Measurements from ENCODE around the gene TFDP1. TPM values are rescaled to one million over a fixed set of nuclear protein-coding genes. Genes with fewer than 3 reads are reported as not detected.
A peak's percentile ranks its signal among the peaks of the same experiment; 100 is the strongest.
"Not testable (repeated sequence)": the region's sequence is repeated elsewhere in the genome, so short reads cannot be mapped to it uniquely, and the experiment has no call there.

The TFDP1 gene
- total RNA-seq, 1 experiment from 2014 or later, result 39.4 TPM

DNA sequence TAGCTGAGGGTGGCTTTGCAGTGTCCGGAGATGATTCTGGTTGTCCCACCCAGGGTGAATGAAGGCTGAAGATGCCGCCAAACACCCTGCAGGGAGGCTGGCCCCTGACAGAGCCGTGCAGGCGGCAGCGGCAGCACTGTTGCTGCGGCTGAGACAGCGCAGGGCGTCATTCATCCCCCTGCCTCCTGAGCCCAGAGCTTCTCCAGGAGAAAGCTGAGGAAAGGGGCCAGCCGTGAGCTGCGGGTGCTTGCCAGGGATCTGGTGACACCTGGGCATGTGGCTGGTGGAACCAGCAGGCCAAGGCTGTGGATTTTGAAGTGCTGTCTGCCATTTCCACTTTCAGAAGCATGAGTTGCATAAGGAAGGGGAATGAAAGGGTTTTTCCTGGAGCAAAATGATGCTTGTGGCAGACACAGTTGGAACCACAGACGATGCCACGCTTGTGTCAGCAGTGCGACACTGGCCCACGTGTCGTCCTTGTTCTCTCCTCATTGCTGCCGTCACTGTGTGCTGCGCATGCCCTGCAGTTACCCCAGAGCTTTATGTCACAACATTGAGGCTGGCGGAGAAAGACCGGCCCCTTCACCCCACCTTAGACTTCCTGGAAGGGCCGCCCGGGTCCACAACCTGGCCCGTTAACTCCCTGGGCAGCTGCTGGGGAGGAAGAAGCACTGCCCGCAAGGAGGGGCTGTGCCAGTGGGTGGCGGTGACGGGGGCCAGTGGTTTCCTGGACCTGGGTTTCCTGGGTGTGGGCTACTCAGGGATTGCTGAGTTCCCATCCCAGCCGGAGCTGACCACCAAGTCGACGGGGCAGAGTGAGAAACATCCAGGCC is 22.7 kb downstream of the TFDP1 start:
- in situ Hi-C loops (cut with HindIII; ENCODE audit: low sequenced_read_pairs), result no loop called here
- DNase-seq (ENCODE audit: low spot score), result peak; percentile 75

DNA sequence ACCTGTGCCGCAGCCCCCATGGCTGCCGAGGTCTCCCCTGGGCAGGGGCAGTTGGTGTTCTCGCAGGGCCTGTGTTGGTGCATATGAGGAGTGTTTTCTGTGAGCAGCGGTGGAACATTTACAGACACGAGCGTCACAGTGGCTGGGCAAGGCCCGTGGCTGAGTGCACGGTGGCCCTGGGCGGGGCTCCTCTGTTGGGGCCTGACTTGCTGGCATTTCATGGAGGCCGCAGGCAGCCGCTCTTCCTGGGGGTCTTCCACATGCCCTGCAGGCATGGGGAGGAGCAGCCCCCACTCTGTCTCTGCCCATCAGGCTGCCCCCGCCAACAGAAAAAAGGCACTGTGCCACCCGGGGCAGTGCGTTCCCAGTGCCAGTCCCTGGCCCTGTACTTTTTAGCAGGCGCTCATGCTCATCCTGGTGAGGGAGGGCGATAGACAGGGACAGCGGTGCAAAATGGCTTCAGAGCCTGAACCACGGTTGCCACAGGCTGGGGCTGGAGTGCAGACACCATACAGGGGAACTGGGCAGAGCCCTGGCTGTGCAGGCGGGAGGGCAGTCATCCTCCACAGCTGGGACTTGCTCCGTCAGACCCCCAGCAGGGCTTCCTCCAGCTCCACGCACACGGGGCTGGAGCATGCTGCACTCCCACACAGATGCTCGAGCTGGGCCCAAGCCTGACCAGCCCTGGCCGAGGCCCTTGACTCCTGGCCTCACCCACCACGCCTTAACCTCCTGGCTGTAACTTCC is 23.5 kb downstream of the TFDP1 start:
- no peak for DNase-seq (ENCODE audit: low spot score)
- in situ Hi-C loops (cut with HindIII; ENCODE audit: low sequenced_read_pairs), result no loop called here

DNA sequence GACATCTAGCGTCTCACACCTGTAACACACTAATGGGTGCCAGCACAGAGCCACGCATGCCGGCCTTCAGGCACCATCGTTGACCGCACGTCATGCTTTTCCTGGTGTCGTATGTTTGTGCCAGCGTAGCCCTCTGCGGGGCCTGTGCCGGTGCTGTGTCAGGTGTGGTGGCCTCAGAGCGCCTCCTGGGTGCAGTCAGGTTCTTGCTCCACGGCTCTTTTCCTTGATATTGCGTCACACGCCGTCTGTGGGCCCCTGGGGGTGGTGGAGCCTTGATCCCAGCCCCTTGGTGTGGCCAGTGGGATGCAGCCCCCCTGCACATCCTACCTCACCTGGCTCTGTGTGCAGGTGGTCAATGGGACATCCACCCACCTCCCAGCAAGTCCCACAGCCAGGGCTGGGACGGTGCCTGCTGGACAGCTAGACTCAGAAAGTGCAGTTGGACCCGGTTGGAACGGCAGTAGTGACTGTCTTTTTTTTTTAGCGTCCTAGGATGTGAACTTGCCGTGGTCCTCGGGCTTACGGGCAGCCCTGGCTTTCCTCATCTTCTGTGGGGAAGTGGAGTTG is 24.5 kb downstream of the TFDP1 start:
- DNase-seq (ENCODE audit: low spot score), result no peak
- in situ Hi-C loops (cut with HindIII; ENCODE audit: low sequenced_read_pairs), result no loop called here

DNA sequence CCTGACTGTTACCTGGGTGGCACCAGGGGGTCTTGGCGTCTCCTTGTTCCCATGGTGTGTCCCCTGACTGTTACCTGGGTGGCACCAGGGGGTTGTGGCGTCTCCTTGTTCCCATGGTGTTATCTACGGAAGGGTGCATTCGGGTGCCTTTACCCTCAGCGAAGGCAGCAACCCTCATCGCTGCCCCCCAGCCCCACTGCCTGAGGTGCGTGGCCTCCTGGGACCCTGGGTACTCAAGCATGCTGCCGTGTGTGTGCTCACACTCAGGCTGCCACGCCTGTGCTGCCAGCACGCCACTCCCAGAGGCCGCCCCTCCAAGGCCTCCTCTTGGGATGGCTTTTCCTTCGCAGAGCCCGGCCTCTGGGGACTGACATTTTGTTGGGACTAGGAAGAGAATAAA is 25.1 kb downstream of the TFDP1 start:
- no peak for DNase-seq (ENCODE audit: low spot score)
- in situ Hi-C loops (cut with HindIII; ENCODE audit: low sequenced_read_pairs), result no loop called here

DNA sequence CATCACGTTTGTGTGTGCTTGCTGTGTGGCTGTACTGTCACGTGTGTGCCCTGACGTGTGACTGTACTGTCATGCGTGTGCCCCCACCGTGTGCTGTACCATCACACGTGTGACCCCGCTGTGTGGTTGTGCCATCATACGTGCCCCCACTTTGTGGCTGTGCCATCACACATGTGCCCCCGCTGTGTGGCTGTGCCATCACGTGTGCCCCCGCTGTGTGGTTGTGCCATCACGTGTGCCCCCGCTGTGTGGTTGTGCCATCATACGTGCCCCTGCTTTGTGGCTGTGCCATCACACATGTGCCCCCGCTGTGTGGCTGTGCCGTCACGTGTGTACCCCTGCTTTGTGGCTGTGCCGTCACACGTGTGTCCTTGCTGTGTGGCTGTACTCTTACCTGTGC is 25.7 kb downstream of the TFDP1 start:
- DNase-seq (ENCODE audit: low spot score), result no peak

DNA sequence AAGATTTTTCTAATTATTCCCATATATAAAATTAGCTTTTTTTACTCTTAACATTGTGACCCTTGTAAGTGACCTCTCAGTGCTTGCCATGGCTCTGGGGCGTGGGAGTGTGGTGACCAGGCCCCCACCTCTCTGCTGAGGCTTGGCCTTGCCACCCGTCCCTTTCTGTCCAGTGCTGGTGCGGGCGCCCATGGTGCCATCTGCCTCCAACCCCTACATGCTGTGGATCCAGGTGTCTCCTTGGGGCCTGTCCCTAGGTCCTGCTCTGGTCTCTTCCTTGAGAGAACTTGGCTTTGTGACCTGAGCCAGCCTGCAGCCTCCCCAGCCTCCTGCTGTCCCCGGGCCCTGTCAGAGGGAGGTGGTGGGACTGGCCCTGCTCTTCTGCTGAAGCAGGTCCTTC is 27.4 kb downstream of the TFDP1 start:
- no peak for DNase-seq (ENCODE audit: low spot score)
- in situ Hi-C loops (cut with HindIII; ENCODE audit: low sequenced_read_pairs), result no loop called here

More for the DNA sequence above, 25.7 kb downstream of the TFDP1 start:
- in situ Hi-C loops (cut with HindIII; ENCODE audit: low sequenced_read_pairs), result no loop called here

DNA sequence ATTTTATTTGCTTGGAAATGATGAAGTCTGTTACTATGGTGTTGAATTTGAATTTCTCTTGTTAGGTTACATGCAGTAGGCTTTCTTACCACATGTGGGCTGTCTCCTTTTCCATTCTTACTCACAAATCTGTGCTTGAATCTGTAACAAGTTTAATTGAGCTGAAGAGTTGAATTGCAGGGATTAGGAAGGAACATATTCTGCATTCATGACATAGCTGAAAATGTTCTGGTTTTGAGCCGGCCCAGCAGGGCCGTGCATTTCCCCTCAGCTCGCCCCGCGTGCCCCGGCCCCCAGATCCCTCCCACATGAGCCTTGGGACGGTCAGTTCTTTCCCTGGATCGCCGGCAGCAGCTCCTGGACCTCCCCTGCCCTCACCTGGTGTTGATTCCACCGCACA is 28.1 kb downstream of the TFDP1 start:
- DNase-seq (ENCODE audit: low spot score), result no peak
- in situ Hi-C loops (cut with HindIII; ENCODE audit: low sequenced_read_pairs), result no loop called here

DNA sequence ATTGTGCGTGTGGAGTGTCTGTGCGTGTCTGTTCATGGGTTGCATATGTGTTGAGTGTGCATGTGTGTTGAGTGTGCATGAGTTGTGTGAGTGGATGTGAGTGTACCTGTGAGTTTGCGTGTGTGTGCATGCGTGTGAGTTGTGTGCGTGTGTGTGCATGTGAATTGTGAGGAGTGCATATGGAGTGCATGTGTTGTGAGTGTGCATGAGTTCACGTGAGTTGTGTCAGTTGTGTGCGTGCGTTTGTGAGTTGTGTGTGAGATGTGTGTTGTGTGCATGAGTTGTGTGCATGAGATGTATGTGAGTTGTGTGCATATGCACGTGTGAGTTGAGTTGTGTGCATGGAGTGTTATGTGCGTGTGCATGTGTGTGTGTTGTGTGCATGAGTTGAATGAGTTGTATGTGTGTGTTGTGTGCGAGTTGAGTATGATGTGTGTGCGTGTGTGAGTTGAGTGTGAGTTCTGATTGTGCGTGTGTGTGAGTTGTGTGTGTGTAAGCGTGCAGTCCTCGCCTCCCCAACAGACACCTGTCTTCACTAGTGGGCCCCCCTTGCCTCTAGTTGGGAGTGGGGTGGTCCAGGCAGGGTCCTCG is 29.3 kb downstream of the TFDP1 start:
- in situ Hi-C loops (cut with HindIII; ENCODE audit: low sequenced_read_pairs), result no loop called here

DNA sequence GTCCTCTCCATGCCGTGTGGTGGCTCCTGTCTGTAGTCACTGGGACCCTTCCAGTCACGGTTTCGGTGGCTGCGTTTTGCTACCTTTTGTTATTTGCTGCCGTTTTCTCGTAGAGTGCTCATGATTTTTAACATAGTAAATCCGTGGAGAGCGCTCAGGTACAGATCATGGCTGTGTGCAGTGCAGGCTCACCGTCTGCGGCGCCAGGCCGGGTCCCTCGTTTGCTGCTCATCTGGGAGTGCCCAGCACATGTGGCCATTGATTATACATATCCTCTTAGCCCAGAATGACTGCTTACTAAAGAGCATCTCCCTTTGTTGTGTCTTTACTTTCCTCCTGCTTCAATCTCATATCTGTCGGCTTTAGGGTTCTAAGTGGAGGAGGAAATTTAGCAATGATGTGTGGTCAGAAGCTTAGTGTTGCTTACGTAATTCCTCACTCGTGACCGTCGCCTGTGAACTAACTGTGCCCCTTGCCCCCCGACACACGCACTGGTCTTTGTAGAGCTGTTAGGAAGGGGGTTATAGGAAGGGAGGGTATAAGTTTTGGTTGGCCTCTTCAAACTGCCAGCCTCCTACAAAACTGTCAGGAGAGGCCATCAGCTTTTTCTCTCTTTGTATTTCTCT is 31.8 kb downstream of the TFDP1 start:
- DNase-seq (ENCODE audit: low spot score), result no peak
- in situ Hi-C loops (cut with HindIII; ENCODE audit: low sequenced_read_pairs), result no loop called here

More for the DNA sequence above, 29.3 kb downstream of the TFDP1 start:
- no peak for DNase-seq (ENCODE audit: low spot score)

DNA sequence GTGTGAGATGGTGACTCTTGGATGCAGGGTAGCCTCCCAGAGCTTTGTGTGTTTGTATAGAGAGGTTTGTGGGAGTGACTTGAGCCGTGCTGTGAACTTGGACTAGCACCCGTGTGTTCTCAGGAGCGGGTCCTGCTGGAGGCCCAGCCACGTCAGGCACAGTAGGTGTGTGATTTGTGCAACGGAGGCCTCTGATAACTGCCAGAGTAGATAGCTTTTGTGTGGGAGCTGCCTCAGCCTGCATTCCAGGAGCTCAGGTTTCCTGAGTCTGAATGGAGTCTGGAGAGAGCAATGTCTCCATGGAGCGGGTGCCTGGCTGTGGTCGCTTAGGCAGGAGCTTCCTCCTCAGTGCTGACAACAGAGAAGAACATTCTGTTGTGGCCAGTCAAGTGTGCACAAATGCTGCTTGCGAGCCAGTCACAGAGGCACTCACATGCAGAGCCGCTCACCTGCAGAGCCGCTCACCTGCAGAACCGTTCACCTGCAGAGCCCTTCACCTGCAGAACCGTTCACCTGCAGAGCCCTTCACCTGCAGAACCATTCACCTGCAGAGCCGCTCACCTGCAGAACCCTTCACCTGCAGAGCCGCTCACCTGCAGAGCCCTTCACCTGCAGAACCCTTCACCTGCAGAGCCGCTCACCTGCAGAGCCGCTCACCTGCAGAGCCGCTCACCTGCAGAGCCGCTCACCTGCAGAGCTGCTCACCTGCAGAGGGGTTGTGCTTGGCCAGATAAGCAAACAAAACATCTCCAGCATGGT is 32.6 kb downstream of the TFDP1 start:
- DNase-seq (ENCODE audit: low spot score), result peak; percentile 82
- in situ Hi-C loops (cut with HindIII; ENCODE audit: low sequenced_read_pairs), result no loop called here

DNA sequence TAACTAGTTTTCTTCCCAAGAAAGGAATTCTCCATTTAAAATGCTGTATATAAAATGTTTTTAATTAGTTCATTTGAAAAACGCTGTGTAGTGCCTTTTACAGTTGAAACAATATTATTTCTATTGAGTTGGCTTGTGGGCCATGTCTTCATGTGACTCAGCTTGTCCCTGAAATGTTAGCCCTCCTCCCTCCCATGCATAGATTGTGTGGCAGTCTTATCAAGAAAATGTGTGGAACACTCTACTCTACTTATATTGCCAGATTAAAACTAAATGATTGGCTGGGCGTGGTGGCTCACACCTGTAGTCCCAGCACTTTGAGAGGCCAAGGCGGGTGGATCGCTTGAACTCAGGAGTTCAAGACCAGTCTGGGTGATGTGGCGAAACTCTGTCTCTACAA is 33.4 kb downstream of the TFDP1 start:
- DNase-seq (ENCODE audit: low spot score), result no peak
- in situ Hi-C loops (cut with HindIII; ENCODE audit: low sequenced_read_pairs), result no loop called here

DNA sequence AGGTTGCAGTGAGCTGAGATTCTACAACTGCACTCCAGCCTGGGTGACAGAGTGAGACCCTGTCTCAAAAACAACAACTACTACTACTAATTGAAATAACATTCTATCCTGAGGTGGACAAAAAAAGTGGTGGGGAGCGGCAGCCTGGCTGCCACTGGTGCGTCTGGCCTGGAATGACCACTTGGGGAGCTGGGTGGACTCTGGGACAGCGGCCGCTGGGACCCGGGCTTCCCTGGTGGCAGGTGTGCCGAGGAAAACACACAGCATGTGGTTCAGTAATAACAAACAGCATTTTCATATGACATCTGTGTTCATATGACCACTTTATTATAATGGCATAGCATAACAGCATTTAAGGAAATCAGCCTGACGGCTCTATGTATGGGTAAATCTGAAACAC is 33.9 kb downstream of the TFDP1 start:
- in situ Hi-C loops (cut with HindIII; ENCODE audit: low sequenced_read_pairs), result no loop called here
- no peak for DNase-seq (ENCODE audit: low spot score)

DNA sequence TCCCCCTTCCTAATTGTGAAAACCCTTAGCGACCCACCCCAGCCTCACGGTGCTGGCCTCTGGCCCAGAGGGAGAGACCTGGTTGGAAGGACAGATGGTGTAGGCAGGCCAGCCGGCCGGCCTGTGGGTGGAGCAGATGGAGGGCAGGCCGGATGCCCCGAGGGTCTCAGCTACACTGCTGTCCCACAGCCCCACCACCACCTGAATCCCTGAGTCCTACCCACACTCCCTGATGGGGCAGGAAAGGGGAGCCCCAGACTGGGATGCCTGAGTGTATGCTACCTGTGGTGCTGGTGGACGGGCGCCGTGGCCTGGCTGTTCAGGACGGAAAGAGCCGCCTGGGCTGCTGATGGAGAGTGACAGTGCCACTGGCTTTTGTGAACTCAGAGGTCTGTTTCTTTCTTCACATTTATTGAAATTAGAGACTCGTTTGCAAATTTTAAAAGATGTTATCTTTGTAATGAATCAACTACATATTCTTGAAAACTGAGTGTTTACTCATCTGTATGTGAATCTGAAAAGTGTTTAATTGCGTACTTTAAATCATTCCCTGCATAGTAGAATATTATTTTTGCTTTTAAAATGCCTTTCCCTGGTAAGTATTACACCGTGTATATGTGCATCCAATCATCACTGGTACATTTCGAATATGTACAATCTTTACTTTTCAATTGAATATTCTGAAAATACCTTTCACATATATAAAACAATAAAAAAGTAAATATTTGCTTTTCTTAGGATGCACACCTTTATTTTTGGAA is 35.7 kb downstream of the TFDP1 start:
- peak; percentile 71 for DNase-seq (ENCODE audit: low spot score)
- in situ Hi-C loops (cut with HindIII; ENCODE audit: low sequenced_read_pairs), result no loop called here

DNA sequence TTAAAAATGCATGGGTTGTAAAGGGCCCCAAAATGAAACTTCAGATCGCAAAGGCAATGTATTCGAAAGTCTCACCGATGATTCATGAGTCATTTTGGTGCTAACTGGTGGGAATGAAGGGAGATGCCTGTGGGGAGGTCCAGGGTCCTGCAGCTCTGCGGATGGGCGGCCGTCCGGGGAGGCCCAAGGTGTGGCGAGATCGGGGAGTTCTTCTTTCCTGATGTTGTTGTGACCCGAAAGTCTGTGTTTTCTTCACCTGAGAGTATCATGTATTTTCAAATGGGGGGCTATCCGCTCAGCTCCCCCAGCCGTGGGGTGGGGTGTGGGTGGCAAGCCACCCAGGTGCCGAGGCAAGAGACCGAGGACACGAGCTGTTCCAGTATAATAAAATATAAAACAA is 36.5 kb downstream of the TFDP1 start:
- DNase-seq (ENCODE audit: low spot score), result no peak
- in situ Hi-C loops (cut with HindIII; ENCODE audit: low sequenced_read_pairs), result no loop called here

DNA sequence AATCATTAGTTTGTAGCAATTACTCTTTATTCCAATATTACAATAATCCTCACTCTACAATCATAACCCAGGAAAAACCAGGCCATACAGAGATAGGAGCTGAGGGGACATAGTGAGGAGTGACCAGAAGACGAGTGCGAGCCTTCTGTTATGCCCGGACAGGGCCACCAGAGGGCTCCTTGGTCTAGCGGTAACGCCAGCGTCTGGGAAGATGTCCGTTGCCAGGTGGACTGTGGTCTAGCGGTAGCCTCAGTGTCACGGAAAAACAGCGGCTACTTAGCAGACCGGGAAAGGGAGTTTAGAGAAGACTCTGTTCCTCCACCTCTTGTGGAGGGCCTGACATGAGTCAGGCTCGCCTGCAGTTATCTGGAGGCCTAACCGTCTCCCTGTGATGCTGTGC is 36.9 kb downstream of the TFDP1 start:
- in situ Hi-C loops (cut with HindIII; ENCODE audit: low sequenced_read_pairs), result not testable (repeated sequence)
- DNase-seq (ENCODE audit: low spot score), result peak; percentile 87

DNA sequence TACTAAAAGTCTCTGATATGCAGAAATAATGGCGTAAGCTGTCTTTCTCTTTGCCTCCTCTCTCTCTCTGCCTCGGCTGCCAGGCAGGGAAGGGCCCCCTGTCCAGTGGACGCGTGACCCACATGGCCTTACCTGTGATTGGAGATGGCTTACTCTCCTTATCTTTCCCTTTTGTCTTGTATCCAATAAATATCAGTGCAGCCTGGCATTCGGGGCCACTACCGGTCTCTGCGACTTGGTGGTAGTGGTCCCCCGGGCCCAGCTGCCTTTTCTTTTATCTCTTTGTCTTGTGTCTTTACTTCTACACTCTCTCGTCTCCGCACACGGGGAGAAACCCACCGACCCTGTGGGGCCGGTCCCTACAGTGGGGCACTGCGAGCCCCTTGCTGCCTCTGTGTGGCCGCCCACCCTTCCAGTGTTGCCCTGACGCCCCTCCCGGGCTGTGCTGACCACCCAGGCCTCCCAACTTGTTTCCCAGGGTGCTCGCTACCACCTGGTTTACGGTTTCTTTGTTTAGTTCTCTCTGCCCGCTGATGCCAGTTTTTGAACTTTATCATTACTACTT is 37.5 kb downstream of the TFDP1 start:
- in situ Hi-C loops (cut with HindIII; ENCODE audit: low sequenced_read_pairs); DNase-seq (ENCODE audit: low spot score): not testable (repeated sequence)

DNA sequence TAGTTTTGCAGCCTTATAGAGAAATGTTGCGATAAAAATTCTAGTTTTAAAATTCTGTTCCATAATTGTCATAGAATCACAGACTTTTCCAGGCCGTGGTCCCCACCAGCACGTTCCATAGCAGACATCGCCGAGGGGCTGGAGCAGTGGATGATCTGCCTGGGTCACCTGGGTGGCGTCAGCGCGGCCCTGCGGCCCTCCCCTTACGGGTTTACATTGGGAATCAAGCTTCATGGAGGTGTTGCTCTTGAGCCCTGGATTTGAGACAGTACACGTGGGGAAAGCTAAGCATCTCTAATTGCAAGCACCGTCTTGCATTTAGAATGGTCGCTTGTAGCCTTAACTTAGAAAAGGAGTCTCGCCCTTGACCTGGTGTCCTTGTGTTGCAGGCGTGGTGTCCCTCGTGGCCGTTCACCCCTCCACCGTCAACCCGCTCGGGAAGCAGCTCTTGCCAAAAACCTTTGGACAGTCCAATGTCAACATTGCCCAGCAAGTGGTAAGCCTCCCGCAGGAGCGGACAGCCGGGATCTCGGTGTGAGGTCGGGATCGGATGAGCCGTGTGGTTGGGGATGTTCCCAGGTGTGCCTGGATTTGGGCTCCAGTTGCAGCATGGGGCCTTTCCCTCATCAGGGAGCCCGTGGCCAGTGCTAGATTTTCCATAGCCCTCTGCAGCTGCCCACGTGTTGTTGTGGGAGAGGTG is 38.4 kb downstream of the TFDP1 start:
- in situ Hi-C loops (cut with HindIII; ENCODE audit: low sequenced_read_pairs), result no loop called here
- no peak for DNase-seq (ENCODE audit: low spot score)

Measured in G401 (cell line).